A549 (cell line): ENCODE data around the gene NDRG4. TPM values are rescaled to one million over a fixed set of nuclear protein-coding genes. Genes with fewer than 3 reads are reported as not detected.

Experiments used
- ATAC-seq, 2 experiments: fragments of 200-7000 bp in 1 of 2; fragments of >200 bp in 1 of 2; cut with Nextera tagmentation in 1 of 2; cut with Tn5 transposase in 1 of 2; 3 replicates each; pipeline versions ENCODE4 v1.8.0 to v1.9.1; 2018 to 2020; ENCODE audit warnings: mild to moderate bottlenecking in 1 of 2, moderate library complexity in 1 of 2
- CTCF ChIA-PET: fragments of 300-600 bp; sonication (Branson Sonifier 250); formaldehyde crosslinking; extraction: SDS; loops from one replicate; lab custom pipeline; 2021; ENCODE audit warnings: antibody characterized with exemption, inconsistent platforms; lab: Yijun Ruan, JAX
- POLR2A ChIA-PET: fragments of 350-600 bp; formaldehyde crosslinking; extraction: SDS; loops from one replicate; lab custom pipeline; 2021; ENCODE audit warnings: antibody characterized with exemption, inconsistent platforms; lab: Yijun Ruan, JAX
- DNase-seq, 2 experiments: peaks; one replicate each; pipeline versions ENCODE4 v3.0.0 to v3.0.0-alpha.2; 2011 to 2016; ENCODE audit warnings: low read depth in 1 of 2, low spot score in 1 of 2
- FAIRE-seq: peaks from 2 replicates; lab custom pipeline; 2011; peaks lifted over from hg19 to GRCh38; lab: Jason Lieb, UNC
- H3K27ac ChIP-seq, 2 experiments: fragments of >200 bp; sonication (Bioruptor Twin); formaldehyde crosslinking; 3 replicates each; pipeline ENCODE4 v1.5.1; 2016 to 2017
- H3K4me1 ChIP-seq: fragments of >200 bp; sonication (Bioruptor Twin); formaldehyde crosslinking; 3 replicates; pipeline ENCODE4 v1.6.1; 2016
- H3K4me2 ChIP-seq: fragments of >200 bp; sonication (Bioruptor Twin); formaldehyde crosslinking; 3 replicates; pipeline ENCODE4 v1.6.1; 2016
- H3K4me3 ChIP-seq: fragments of >200 bp; sonication (Bioruptor Twin); formaldehyde crosslinking; 3 replicates; pipeline ENCODE4 v1.5.1; 2016
- H3K9me3 ChIP-seq: fragments of >200 bp; sonication (Bioruptor Twin); formaldehyde crosslinking; 3 replicates; pipeline ENCODE4 v1.6.1; 2016
- CBX2 ChIP-seq: fragments of 200-600 bp; sonication (generic); IDR thresholded peaks from 2 replicates; pipeline ENCODE4 v1.6.1; 2016; ENCODE audit warnings: low read depth, mild to moderate bottlenecking, borderline replicate concordance
- CHD4 ChIP-seq: fragments of 200-600 bp; sonication (generic); IDR thresholded peaks from 2 replicates; pipeline ENCODE4 v1.6.1; 2016; ENCODE audit warnings: antibody characterized with exemption, mild to moderate bottlenecking, borderline replicate concordance
- EP300 ChIP-seq, 2 experiments: fragments of >200 bp; sonication (Bioruptor Twin); formaldehyde crosslinking; IDR thresholded peaks; 2 replicates in 1 of 2; 3 replicates in 1 of 2; pipeline ENCODE4 v1.6.1; 2016 to 2017
- ESRRA ChIP-seq: fragments of 150-350 bp; IDR thresholded peaks from 2 replicates; pipeline ENCODE4 v1.6.1; 2014; ENCODE audit warnings: mild to moderate bottlenecking, low read length, borderline replicate concordance
- FOSB ChIP-seq: fragments of 250-450 bp; sonication (Bioruptor Pico); IDR thresholded peaks from 2 replicates; pipeline ENCODE4 v1.5.0; 2020; ENCODE audit warnings: mild to moderate bottlenecking, moderate library complexity
- FOXS1 ChIP-seq: fragments of 250-450 bp; sonication (Bioruptor Pico); IDR thresholded peaks from 2 replicates; pipeline ENCODE4 v1.5.0; 2020; ENCODE audit warnings: mild to moderate bottlenecking, moderate library complexity
- HDAC2 ChIP-seq: fragments of 200-600 bp; sonication (generic); IDR thresholded peaks from 2 replicates; pipeline ENCODE4 v1.6.1; 2016
- HOXA7 ChIP-seq: fragments of 250-450 bp; sonication (Bioruptor Pico); IDR thresholded peaks from 2 replicates; pipeline ENCODE4 v1.5.0; 2020; ENCODE audit warnings: mild to moderate bottlenecking, moderate library complexity
- HOXB13 ChIP-seq: fragments of 250-450 bp; sonication (Bioruptor Pico); IDR thresholded peaks from 2 replicates; pipeline ENCODE4 v1.5.0; 2020; ENCODE audit warnings: low read depth, mild to moderate bottlenecking, moderate library complexity
- KDM1A ChIP-seq: fragments of 200-600 bp; sonication (generic); IDR thresholded peaks from 2 replicates; pipeline ENCODE4 v1.6.1; 2016; ENCODE audit warnings: low read depth, mild to moderate bottlenecking
- KDM5A ChIP-seq: fragments of 200-600 bp; sonication (generic); IDR thresholded peaks from 2 replicates; pipeline ENCODE4 v1.6.1; 2016; ENCODE audit warnings: antibody characterized with exemption, mild to moderate bottlenecking
- MAFK ChIP-seq: fragments of 450-650 bp; IDR thresholded peaks from 2 replicates; pipeline ENCODE4 v1.6.1; 2014; ENCODE audit not compliant: partially characterized antibody
- MAZ ChIP-seq: fragments of 150-350 bp; IDR thresholded peaks from 2 replicates; pipeline ENCODE4 v1.6.1; 2014; ENCODE audit warnings: antibody characterized with exemption, low read depth, low read length, borderline replicate concordance
- MYC ChIP-seq: IDR thresholded peaks from 2 replicates; pipeline ENCODE4 v1.6.1; 2012; ENCODE audit warnings: mild to moderate bottlenecking, inconsistent platforms, low read length, improper control_type of control experiment, borderline replicate concordance
- NFE2L2 ChIP-seq: fragments of 150-350 bp; conservative IDR thresholded peaks from 2 replicates; pipeline ENCODE4 v1.6.1; 2014; ENCODE audit warnings: low read length
- POLR2AphosphoS2 ChIP-seq: conservative IDR thresholded peaks from 2 replicates; pipeline ENCODE4 v1.6.1; 2012; ENCODE audit warnings: low read length, improper control_type of control experiment, inconsistent platforms
- RARB ChIP-seq: fragments of 250-450 bp; sonication (Bioruptor Pico); IDR thresholded peaks from 2 replicates; pipeline ENCODE4 v1.8.0; 2021; ENCODE audit warnings: mild to moderate bottlenecking, moderate library complexity
- RCOR1 ChIP-seq: fragments of 150-350 bp; IDR thresholded peaks from 2 replicates; pipeline ENCODE4 v1.6.1; 2014; ENCODE audit warnings: antibody characterized with exemption, low read length, low read depth
- RNF2 ChIP-seq: fragments of 200-600 bp; sonication (generic); IDR thresholded peaks from 2 replicates; pipeline ENCODE4 v1.6.1; 2016; ENCODE audit warnings: low read depth, mild to moderate bottlenecking, antibody characterized with exemption, moderate library complexity, borderline replicate concordance
- SREBF2 ChIP-seq: fragments of 450-650 bp; IDR thresholded peaks from 2 replicates; pipeline ENCODE4 v1.6.1; 2014; ENCODE audit warnings: mild to moderate bottlenecking, moderate library complexity
- ZC3H11A ChIP-seq: fragments of 450-650 bp; IDR thresholded peaks from 2 replicates; pipeline ENCODE4 v1.6.1; 2014; ENCODE audit warnings: antibody characterized with exemption, mild to moderate bottlenecking
- ZSCAN20 ChIP-seq: fragments of 250-450 bp; sonication (Bioruptor Pico); IDR thresholded peaks from 2 replicates; pipeline ENCODE4 v1.8.0; 2022; ENCODE audit warnings: mild to moderate bottlenecking, moderate library complexity
- WGBS: methylation state at CpG from one replicate; pipeline ENCODE4 v1.1.6; 2017; ENCODE audit errors: missing lambda C conversion rate; 5-methylcytosine and 5-hydroxymethylcytosine counted together
- polyA plus RNA-seq, 4 experiments: library from polyadenylated mRNA; depleted of rRNA in 3 of 4; stranded (reverse); fragments of >200 nt; fragmentation: RNase III in 1 of 4; extraction: RNeasy Plus Mini Kit Qiagen cat#74134 plus additional on column Dnase treatment in 1 of 4; gene quantifications; 2 replicates in 3 of 4; 3 replicates in 1 of 4; pipeline ENCODE4 v1.2.3, GENCODE V29; 2011 to 2017
- TF ChIP-seq, protein P1 (sequence below): fragments of >200 bp; sonication (Bioruptor Twin); formaldehyde crosslinking; IDR thresholded peaks from 3 replicates; pipeline ENCODE4 v1.6.1; 2016
- TF ChIP-seq, protein P2 (sequence below): fragments of 150-350 bp; IDR thresholded peaks from 2 replicates; pipeline ENCODE4 v1.6.1; 2014; ENCODE audit warnings: low read depth, mild to moderate bottlenecking, low read length

The NDRG4 gene
- polyA plus RNA-seq, 2 of the 4 experiments (the other 2 are of a cell fraction): 8.1 to 21.3 TPM

DNA sequence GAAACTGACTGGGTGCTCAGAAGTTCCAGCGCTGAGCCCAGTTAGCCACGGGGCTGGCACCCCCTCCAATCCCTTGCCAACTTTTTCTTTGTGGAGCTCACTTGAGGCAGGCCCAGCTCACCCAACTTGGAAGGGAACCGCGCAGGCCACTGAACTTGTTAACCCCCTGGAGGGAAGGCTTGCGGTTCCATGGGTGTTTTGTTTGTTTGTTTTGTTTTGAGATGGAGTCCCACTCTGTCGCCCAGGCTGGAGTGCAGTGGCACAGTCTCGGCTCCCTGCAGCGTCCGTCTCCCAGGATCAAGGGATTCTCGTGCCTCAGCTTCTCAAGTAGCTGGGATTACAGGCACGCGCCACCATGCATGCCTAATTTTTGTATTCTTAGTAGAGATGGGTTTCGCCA lies 34.1 kb upstream of the NDRG4 start:
- no peak overlapping the region for H3K27ac ChIP-seq
- no peak overlapping the region for H3K4me3 ChIP-seq
- ChIA-PET POLR2A (no interaction called here), CTCF (interaction anchor here (0.8 to 3.5 kb wide), 9 partner anchors 11 to 208 kb away, joined by 3 to 26 read pairs (median 4); no protein-coding TSS in a partner anchor)
- WGBS: 88% methylated on average over 13 of the region's 13 CpGs
- DNase-seq: no peak
- FAIRE-seq: no peak
- no peak overlapping the region for H3K4me2 ChIP-seq
- no peak for TF ChIP-seq ZSCAN20
- no peak for TF ChIP-seq CBX2
- TF ChIP-seq FOSB: no peak
- TF ChIP-seq, protein P1, sequence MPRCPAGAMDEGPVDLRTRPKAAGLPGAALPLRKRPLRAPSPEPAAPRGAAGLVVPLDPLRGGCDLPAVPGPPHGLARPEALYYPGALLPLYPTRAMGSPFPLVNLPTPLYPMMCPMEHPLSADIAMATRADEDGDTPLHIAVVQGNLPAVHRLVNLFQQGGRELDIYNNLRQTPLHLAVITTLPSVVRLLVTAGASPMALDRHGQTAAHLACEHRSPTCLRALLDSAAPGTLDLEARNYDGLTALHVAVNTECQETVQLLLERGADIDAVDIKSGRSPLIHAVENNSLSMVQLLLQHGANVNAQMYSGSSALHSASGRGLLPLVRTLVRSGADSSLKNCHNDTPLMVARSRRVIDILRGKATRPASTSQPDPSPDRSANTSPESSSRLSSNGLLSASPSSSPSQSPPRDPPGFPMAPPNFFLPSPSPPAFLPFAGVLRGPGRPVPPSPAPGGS: no peak
- TF ChIP-seq KDM5A: no peak
- TF ChIP-seq ZC3H11A: no peak
- TF ChIP-seq MAFK: no peak
- no peak for TF ChIP-seq CHD4
- TF ChIP-seq EP300 (IDR thresholded peaks at IDR 0.05): no peak
- no peak for TF ChIP-seq RCOR1
- TF ChIP-seq RNF2: no peak
- no peak for TF ChIP-seq HOXB13 (CRISPR knock-in tag)
- no peak for TF ChIP-seq FOXS1 (CRISPR knock-in tag)
- TF ChIP-seq MYC: no peak
- TF ChIP-seq HOXA7: no peak
- no peak for TF ChIP-seq KDM1A
- no peak for TF ChIP-seq HDAC2
- H3K4me1 ChIP-seq: peaks cover 11% of the 10 kb centered on the region; the same call in 2 of the 3 replicates
- H3K9me3 ChIP-seq: no peaks in the 10 kb centered on the region
- ATAC-seq: no peak

DNA sequence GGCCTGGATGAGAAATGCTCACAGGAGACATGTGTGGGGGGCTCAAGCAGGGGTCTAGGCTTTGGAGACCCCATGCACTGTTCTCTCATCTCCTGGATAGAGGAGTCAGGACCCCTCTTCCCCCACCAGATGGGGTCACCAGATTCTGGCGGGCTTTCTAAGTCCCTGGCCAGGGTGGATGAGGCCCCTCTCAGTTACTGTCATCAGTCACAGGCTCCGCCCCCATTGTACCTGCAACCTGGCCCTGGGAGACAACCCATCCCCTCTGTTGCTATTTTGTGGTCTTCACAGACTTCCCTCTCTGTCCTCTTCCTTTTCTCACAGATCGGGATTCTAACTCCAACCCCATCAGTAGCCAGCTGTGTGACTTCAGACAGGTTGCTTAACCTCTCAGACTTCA lies 33.5 kb upstream of the NDRG4 start:
- 70% methylated on average over 3 of the region's 3 CpGs for WGBS
- Histone ChIP-seq H3K27ac (no peak overlapping the region), H3K4me1 (peaks cover 7% of the 10 kb centered on the region; the same call in 2 of the 3 replicates), H3K4me3 (no peak overlapping the region), H3K9me3 (no peaks in the 10 kb centered on the region), H3K4me2 (no peak overlapping the region)
- FAIRE-seq: no peak
- TF ChIP-seq, protein P1: no peak
- TF ChIP-seq POLR2AphosphoS2: no peak
- TF ChIP-seq MAZ: no peak
- TF ChIP-seq, protein P2, sequence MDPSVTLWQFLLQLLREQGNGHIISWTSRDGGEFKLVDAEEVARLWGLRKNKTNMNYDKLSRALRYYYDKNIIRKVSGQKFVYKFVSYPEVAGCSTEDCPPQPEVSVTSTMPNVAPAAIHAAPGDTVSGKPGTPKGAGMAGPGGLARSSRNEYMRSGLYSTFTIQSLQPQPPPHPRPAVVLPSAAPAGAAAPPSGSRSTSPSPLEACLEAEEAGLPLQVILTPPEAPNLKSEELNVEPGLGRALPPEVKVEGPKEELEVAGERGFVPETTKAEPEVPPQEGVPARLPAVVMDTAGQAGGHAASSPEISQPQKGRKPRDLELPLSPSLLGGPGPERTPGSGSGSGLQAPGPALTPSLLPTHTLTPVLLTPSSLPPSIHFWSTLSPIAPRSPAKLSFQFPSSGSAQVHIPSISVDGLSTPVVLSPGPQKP: no peak
- no peak for TF ChIP-seq SREBF2
- no peak for TF ChIP-seq RARB (CRISPR knock-in tag)
- no peak for TF ChIP-seq ESRRA
- TF ChIP-seq ZC3H11A: no peak
- TF ChIP-seq NFE2L2: no peak
- ATAC-seq: no peak
- DNase-seq: no peak
- ChIA-PET POLR2A (no interaction called here), CTCF (interaction anchor here (1.1 to 3.5 kb wide), 7 partner anchors 11 to 208 kb away, joined by 3 to 26 read pairs (median 5); no protein-coding TSS in a partner anchor)
